HG03439 (cell line): ENCODE data around the gene AGAP1.

Experiments used
- ATAC-seq: cut with Tn5 transposase; IDR thresholded peaks from one replicate; pipeline ENCODE4 v1.9.1; 2021; ENCODE audit warnings: mild to moderate bottlenecking, moderate library complexity; ENCODE audit not compliant: unreplicated experiment

AGAP1 gene

GRCh38 chr2:235603659-235604058 lies 109.8 kb downstream of the AGAP1 start:
- no peak for ATAC-seq

- ATAC-seq: no peak
Measured at GRCh38 chr2:235605312-235606003, 111.6 kb downstream of the AGAP1 start.

GRCh38 chr2:235606004-235606715 lies 112.3 kb downstream of the AGAP1 start:
- no peak for ATAC-seq

- no peak for ATAC-seq
Measured at GRCh38 chr2:235607546-235608199, 113.8 kb downstream of the AGAP1 start.

GRCh38 chr2:235608200-235608887 lies 114.5 kb downstream of the AGAP1 start:
- no peak for ATAC-seq

- no peak for ATAC-seq
Measured at GRCh38 chr2:235609321-235609720, 115.5 kb downstream of the AGAP1 start.

- ATAC-seq: no peak
Measured at GRCh38 chr2:235609746-235610145, 115.9 kb downstream of the AGAP1 start.

GRCh38 chr2:235610696-235611257 lies 116.9 kb downstream of the AGAP1 start:
- ATAC-seq: no peak

- ATAC-seq: no peak
Measured at GRCh38 chr2:235611349-235611748, 117.5 kb downstream of the AGAP1 start.

GRCh38 chr2:235611756-235612155 lies 117.9 kb downstream of the AGAP1 start:
- ATAC-seq: no peak

GRCh38 chr2:235612181-235612950 lies 118.5 kb downstream of the AGAP1 start:
- no peak for ATAC-seq

GRCh38 chr2:235613649-235614048 lies 119.8 kb downstream of the AGAP1 start:
- no peak for ATAC-seq

- ATAC-seq: no peak
Measured at GRCh38 chr2:235614176-235614860, 120.5 kb downstream of the AGAP1 start.

- ATAC-seq: no peak
Measured at GRCh38 chr2:235614900-235615712, 121.3 kb downstream of the AGAP1 start.

GRCh38 chr2:235616885-235617284 lies 123.0 kb downstream of the AGAP1 start:
- no peak for ATAC-seq

- no peak for ATAC-seq
Measured at GRCh38 chr2:235618039-235618438, 124.2 kb downstream of the AGAP1 start.

- ATAC-seq: no peak
Measured at GRCh38 chr2:235619544-235619943, 125.7 kb downstream of the AGAP1 start.

GRCh38 chr2:235621736-235622135 lies 127.9 kb downstream of the AGAP1 start:
- no peak for ATAC-seq

GRCh38 chr2:235623111-235623510 lies 129.3 kb downstream of the AGAP1 start:
- ATAC-seq: no peak
